B cell (primary cell): ENCODE measurements around the gene ZNF423.

Experiments used
- CTCF ChIP-seq: fragments of 200-600 bp; IDR thresholded peaks from one replicate; pipeline ENCODE4 v1.8.0; 2022; ENCODE audit warnings: antibody characterized with exemption, mild to moderate bottlenecking
- EZH2 ChIP-seq: IDR thresholded peaks from 2 replicates; pipeline ENCODE4 v1.6.1; 2012; ENCODE audit warnings: borderline replicate concordance, low read depth, mild to moderate bottlenecking, moderate library complexity, low read length; ENCODE audit not compliant: insufficient read depth, poor library complexity, severe bottlenecking

GRCh38 chr16:49547448-49547847, 308.5 kb downstream of the ZNF423 start:
- TF ChIP-seq CTCF (no peak), EZH2 (no peak)
